GM19438 (cell line): ENCODE measurements around the gene ILDR1.
"Not testable (repeated sequence)": the region's sequence is repeated elsewhere in the genome, so short reads cannot be mapped to it uniquely, and the experiment has no call there.

Source experiments
- ATAC-seq: cut with Tn5 transposase; IDR thresholded peaks from one replicate; pipeline ENCODE4 v1.9.1; 2021; ENCODE audit warnings: low read depth; ENCODE audit not compliant: unreplicated experiment

ILDR1 gene

DNA sequence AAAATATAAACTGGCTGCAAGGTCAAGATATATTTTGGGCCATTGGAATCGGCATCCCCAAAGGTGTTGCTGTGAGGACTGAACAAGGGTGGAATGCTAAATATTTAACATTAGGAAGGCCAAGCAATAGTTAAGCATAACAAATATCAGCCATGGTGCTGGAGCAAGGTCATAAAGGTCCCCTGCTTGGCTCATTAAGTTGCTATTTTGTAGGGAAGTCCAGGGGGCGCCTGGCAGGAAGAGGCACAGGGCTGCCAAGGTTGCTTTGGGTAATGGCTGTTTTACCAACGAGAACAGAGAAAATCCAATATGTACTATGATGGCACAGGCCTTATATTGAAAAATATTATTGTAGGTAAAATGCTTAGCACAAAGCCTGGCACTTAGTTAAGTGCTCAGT, 65.7 kb downstream of the ILDR1 start:
- ATAC-seq: no peak

DNA sequence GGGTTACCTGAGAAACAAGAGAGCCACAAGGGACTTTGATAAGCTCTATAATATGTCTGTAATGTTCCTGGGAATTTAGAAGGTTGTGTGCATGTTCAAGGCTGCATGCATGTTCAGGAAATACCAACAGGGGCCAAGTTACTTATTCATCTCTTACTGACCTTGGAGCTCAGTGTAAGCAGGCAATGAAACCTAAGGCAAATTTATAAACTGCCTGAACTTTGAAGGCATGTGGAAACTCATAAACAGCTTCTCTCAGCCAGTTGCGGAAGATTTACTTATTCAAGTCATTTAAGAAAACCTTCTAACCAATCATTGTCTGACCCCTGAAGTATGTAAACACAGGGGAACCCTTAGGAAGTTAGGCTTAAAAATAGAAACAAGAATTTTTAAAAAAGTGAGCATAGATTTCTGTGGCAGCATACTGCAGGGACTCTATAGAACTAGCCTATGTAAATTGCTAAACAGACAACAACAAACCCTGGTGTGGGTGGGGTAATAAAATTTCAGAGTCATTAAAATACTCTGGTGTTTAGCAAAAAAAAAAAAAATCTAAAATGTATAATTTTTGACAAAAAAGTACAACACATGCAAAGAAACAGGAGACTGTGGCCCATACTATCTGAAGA, 70.6 kb downstream of the ILDR1 start:
- no peak for ATAC-seq

DNA sequence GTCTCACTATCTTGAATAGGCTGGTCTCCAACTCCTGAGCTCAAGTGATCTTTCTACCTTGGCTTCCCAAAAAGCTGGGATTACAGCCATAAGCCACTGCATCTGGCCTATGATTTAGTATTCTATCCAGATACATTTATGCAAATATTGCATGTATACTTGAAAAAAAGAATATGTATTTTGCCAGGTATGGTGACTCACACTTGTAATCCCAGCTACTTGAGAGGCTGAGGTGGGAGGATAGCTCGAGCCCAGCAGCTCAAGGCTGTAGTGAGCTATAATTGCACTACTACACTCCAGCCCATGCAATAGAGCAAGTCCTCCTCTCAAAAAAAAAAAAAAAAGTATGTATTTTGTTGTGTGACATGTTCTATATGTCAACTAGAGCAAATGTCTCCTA, 73.4 kb downstream of the ILDR1 start:
- ATAC-seq: no peak

DNA sequence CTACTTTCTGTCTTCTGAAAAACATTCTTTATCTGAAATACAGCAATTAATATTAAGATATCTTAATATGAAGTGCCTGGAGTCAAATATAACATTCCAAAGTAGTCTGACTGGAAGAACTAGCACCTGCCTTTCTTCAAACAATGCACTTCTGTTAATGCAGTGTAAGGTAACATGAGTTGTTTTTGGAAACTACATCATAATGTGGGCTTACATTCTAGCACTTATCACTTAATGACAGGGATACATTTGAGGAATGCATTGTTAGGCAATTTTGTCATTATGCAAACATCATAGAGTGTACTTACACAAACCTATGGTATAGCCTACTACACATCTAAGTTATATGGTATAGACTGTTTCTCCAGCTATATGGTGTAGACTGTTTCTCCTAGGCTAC, 78.6 kb downstream of the ILDR1 start:
- ATAC-seq: no peak

DNA sequence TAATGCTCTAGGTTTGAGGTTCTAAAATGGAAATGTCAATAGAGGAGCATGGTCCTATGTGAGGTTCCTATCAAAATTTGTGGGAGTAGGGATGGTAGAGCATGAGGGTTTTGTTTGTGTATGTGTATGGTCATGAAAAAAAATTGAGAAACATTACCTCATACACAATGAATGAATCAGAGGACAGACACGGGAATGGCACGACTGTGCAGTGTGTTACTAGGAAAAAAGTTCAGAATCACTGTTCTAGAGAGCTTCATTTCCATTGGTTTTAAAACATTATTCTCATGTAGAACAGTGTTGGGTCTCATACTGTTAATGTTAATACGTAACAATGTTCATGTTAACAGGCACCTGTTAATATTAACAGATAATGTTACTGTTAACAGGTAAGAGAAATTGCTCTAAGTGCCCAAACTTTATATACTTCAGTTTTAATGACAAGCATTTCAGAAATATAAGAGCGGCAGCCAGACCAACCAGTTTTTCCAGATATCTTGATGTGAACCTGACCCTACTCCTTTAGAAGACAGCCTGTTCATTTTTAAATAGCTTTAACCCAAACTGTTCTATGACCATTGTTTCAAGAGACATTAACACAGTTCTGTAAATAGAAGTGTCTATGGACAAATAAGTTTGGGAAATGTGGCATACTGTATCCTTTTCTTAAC, 79.8 kb downstream of the ILDR1 start:
- no peak for ATAC-seq

DNA sequence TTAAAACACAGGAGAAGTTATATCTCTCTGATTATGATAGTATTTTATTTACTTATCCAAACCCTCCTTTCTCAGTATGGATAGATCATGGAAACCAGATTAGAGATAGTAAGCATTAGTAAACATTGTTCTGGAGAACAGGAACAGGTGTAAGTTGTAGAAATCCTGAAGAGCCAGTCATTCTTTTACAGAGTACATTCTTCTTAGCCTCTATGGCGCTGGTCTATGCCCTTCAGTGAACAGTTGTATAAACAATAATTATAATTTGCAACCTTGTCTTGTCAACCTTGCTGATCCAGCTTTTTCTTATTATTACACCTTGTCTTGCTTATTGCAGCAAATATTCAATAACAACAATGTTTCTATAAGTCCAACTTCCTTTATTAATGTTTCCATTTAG, 80.5 kb downstream of the ILDR1 start:
- ATAC-seq: no peak

DNA sequence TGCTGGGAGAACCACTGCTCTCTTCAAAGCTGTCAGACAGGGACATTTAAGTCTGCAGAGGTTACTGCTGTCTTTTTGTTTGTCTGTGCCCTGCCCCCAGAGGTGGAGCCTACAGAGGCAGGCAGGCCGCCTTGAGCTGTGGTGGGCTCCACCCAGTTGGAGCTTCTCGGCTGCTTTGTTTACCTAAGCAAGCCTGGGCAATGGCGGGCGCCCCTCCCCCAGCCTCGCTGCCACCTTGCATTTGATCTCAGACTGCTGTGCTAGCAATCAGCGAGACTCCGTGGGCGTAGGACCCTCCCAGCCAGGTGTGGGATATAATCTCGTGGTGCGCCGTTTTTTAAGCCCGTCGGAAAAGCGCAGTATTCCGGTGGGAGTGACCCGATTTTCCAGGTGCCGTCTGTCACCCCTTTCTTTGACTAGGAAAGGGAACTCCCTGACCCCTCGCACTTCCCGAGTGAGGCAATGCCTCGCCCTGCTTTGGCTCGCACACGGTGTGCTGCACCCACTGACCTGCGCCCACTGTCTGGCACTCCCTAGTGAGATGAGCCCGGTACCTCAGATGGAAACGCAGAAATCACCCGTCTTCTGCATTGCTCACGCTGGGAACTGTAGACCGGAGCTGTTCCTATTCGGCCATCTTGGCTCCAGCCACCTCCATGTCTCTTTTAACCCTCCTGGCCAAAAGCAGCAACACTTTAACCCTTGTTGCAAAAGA, 83.7 kb downstream of the ILDR1 start:
- ATAC-seq: not testable (repeated sequence)
